IMR-90 (cell line): Measurements from ENCODE around the gene LRP11. TPM values are rescaled to one million over a fixed set of nuclear protein-coding genes. Genes with fewer than 3 reads are reported as not detected.

ENCODE experiments used
- ATAC-seq: fragments of 200-7000 bp; cut with Tn5 transposase; 2 replicates; pipeline ENCODE4 v1.9.1; 2020; ENCODE audit warnings: low read depth, mild to moderate bottlenecking, moderate library complexity
- BruUV-seq: library from RNA; stranded (reverse); fragments of 400-500 nt; replicated peaks from 2 replicates; lab custom pipeline; 2021; lab: Mats Ljungman, UMichigan
- CTCF ChIA-PET: fragments of 300-600 bp; formaldehyde crosslinking; extraction: SDS; loops from one replicate; lab custom pipeline; 2021; ENCODE audit warnings: antibody characterized with exemption; lab: Yijun Ruan, JAX
- POLR2A ChIA-PET: fragments of 300-600 bp; sonication (Branson Sonifier 250); formaldehyde crosslinking; loops from one replicate; lab custom pipeline; 2022; ENCODE audit warnings: antibody characterized with exemption; ENCODE audit not compliant: unreplicated experiment; lab: Charles Lee
- DNase-seq: peaks from one replicate; pipeline ENCODE4 v3.0.0; 2013
- H2AFZ ChIP-seq: replicated peaks from 2 replicates; pipeline ENCODE3; 2013; ENCODE audit warnings: low read length, mild to moderate bottlenecking; ENCODE audit not compliant: poor library complexity
- H2AK5ac ChIP-seq: 2 replicates; pipeline ENCODE4 v1.6.1; 2013; ENCODE audit warnings: low read depth, low read length, inconsistent platforms
- H2AK9ac ChIP-seq: replicated peaks from 2 replicates; pipeline ENCODE3; 2013; ENCODE audit warnings: mild to moderate bottlenecking, low read depth, low read length, moderate library complexity; ENCODE audit not compliant: poor library complexity
- H2BK120ac ChIP-seq: 2 replicates; pipeline ENCODE4 v1.6.1; 2013; ENCODE audit warnings: low read depth, low read length, inconsistent platforms
- H2BK15ac ChIP-seq: 3 replicates; pipeline ENCODE4 v1.6.1; 2013; ENCODE audit warnings: low read depth, low read length, inconsistent platforms
- H2BK20ac ChIP-seq: 2 replicates; pipeline ENCODE4 v1.6.1; 2013; ENCODE audit warnings: low read depth, mild to moderate bottlenecking, inconsistent platforms, low read length, moderate library complexity
- H2BK5ac ChIP-seq: 2 replicates; pipeline ENCODE4 v1.6.1; 2013; ENCODE audit warnings: mild to moderate bottlenecking, low read depth, low read length, inconsistent platforms; ENCODE audit not compliant: poor library complexity, severe bottlenecking
- H3K14ac ChIP-seq: replicated peaks from 2 replicates; pipeline ENCODE4 v1.6.1; 2013; ENCODE audit warnings: low read depth, low read length, inconsistent platforms
- H3K18ac ChIP-seq: 2 replicates; pipeline ENCODE4 v1.6.1; 2013; ENCODE audit warnings: low read depth, low read length, control low read depth
- H3K23ac ChIP-seq: 2 replicates; pipeline ENCODE4 v1.6.1; 2013; ENCODE audit warnings: low read depth, low read length, inconsistent platforms
- H3K27ac ChIP-seq: 2 replicates; pipeline ENCODE4 v1.5.1; 2013; ENCODE audit warnings: mild to moderate bottlenecking, control low read depth, low read length; ENCODE audit not compliant: insufficient read depth
- H3K27me3 ChIP-seq: 2 replicates; pipeline ENCODE4 v1.6.1; 2013; ENCODE audit warnings: low read length; ENCODE audit not compliant: control insufficient read depth, insufficient read depth
- H3K36me3 ChIP-seq: 2 replicates; pipeline ENCODE4 v1.6.1; 2013; ENCODE audit warnings: low read length, mixed read lengths; ENCODE audit not compliant: control insufficient read depth, insufficient read depth
- H3K4ac ChIP-seq: 2 replicates; pipeline ENCODE4 v1.6.1; 2013; ENCODE audit warnings: low read depth, low read length, inconsistent platforms
- H3K4me1 ChIP-seq: 2 replicates; pipeline ENCODE4 v1.6.1; 2013; ENCODE audit warnings: low read length, mixed read lengths; ENCODE audit not compliant: control insufficient read depth, insufficient read depth
- H3K4me2 ChIP-seq: 2 replicates; pipeline ENCODE4 v1.6.1; 2013; ENCODE audit warnings: low read depth, mild to moderate bottlenecking, control low read depth, low read length, moderate library complexity
- H3K4me3 ChIP-seq: 2 replicates; pipeline ENCODE4 v1.5.1; 2013; ENCODE audit warnings: low read depth, mild to moderate bottlenecking, control low read depth, low read length, moderate library complexity; ENCODE audit not compliant: insufficient read depth
- H3K56ac ChIP-seq: 2 replicates; pipeline ENCODE4 v1.6.1; 2013; ENCODE audit warnings: low read length, inconsistent platforms; ENCODE audit not compliant: insufficient read depth; ENCODE audit errors: extremely low read depth
- H3K79me1 ChIP-seq, 2 experiments: 2 replicates each; pipeline ENCODE4 v1.6.1; 2013; ENCODE audit warnings: low read length in 2 of 2, inconsistent platforms in 1 of 2, low read depth in 1 of 2
- H3K9ac ChIP-seq: 2 replicates; pipeline ENCODE4 v1.6.1; 2013; ENCODE audit warnings: low read depth, low read length, control low read depth
- H3K9me1 ChIP-seq: 2 replicates; pipeline ENCODE4 v1.6.1; 2013; ENCODE audit warnings: low read length, inconsistent platforms; ENCODE audit not compliant: insufficient read depth
- H3K9me3 ChIP-seq: 2 replicates; pipeline ENCODE4 v1.6.1; 2013; ENCODE audit warnings: low read length; ENCODE audit not compliant: control insufficient read depth, insufficient read depth
- H4K20me1 ChIP-seq: 2 replicates; pipeline ENCODE4 v1.6.1; 2013; ENCODE audit warnings: low read length, inconsistent platforms; ENCODE audit not compliant: insufficient read depth
- H4K5ac ChIP-seq: 2 replicates; pipeline ENCODE4 v1.6.1; 2013; ENCODE audit warnings: mild to moderate bottlenecking, low read depth, low read length, control low read depth
- H4K8ac ChIP-seq, 2 experiments: 2 replicates each; pipeline ENCODE4 v1.6.1; 2013; ENCODE audit warnings: low read depth in 2 of 2, low read length in 2 of 2, control low read depth in 1 of 2, inconsistent platforms in 1 of 2
- H4K91ac ChIP-seq: 2 replicates; pipeline ENCODE4 v1.6.1; 2013; ENCODE audit warnings: low read depth, low read length, inconsistent platforms; ENCODE audit not compliant: insufficient read depth
- BHLHE40 ChIP-seq: fragments of 150-350 bp; IDR thresholded peaks from 2 replicates; pipeline ENCODE4 v1.6.1; 2016; ENCODE audit warnings: mild to moderate bottlenecking, low read depth, low read length
- MAZ ChIP-seq: IDR thresholded peaks from 2 replicates; pipeline ENCODE4 v1.6.1; 2012; ENCODE audit warnings: low read depth, mild to moderate bottlenecking, low read length, improper control_type of control experiment, moderate library complexity, borderline replicate concordance
- NFE2L2 ChIP-seq: fragments of 150-350 bp; IDR thresholded peaks from 2 replicates; pipeline ENCODE4 v1.6.1; 2016; ENCODE audit warnings: low read depth, mild to moderate bottlenecking, low read length
- POLR2A ChIP-seq: IDR thresholded peaks from 2 replicates; pipeline ENCODE4 v1.6.1; 2012; ENCODE audit warnings: mild to moderate bottlenecking, low read depth, low read length
- SMC3 ChIP-seq: fragments of 150-350 bp; IDR thresholded peaks from 2 replicates; pipeline ENCODE4 v1.6.1; 2016; ENCODE audit warnings: low read depth, mild to moderate bottlenecking, antibody characterized with exemption, low read length, moderate library complexity
- WGBS, 2 experiments: methylation state at CpG; one replicate each; pipeline versions ENCODE4 v1.1.5 to v1.1.7; 2013; ENCODE audit warnings: missing lambda C conversion rate in 2 of 2; ENCODE audit not compliant: insufficient read length in 1 of 2; ENCODE audit errors: extremely low coverage in 2 of 2; 5-methylcytosine and 5-hydroxymethylcytosine counted together
- dilution Hi-C: fragments of 300-500 bp; cut with HindIII; formaldehyde crosslinking; loops from one replicate; pipeline ENCODE4 v1.14.3; 2018; ENCODE audit warnings: low sequenced_read_pairs; ENCODE audit not compliant: unreplicated experiment
- in situ Hi-C: fragments of 300-500 bp; cut with MboI; formaldehyde crosslinking; loops from 3 replicates; pipeline ENCODE4 v1.14.3; 2019; ENCODE audit warnings: low sequenced_read_pairs, inconsistent platforms, mixed read lengths
- intact Hi-C: fragments of 100-400 bp; cut with micrococcal nuclease; formaldehyde crosslinking; loops from 2 replicates; pipeline ENCODE4 v1.10.0; 2022
- polyA plus RNA-seq, 3 experiments: library from polyadenylated mRNA; depleted of rRNA; stranded (reverse); fragments of >200 nt; gene quantifications; 2 replicates each; pipeline ENCODE4 v1.2.3, GENCODE V29; 2012; ENCODE audit warnings: low replicate concordance in 1 of 3
- total RNA-seq: library from RNA; depleted of rRNA; stranded (reverse); fragments of >200 nt; gene quantifications from 2 replicates; pipeline ENCODE4 v1.2.3, GENCODE V29; 2012
- TF ChIP-seq, protein P1 (sequence below): fragments of 150-350 bp; IDR thresholded peaks from 2 replicates; pipeline ENCODE4 v1.6.1; 2016; ENCODE audit warnings: low read depth, mild to moderate bottlenecking, low read length, moderate library complexity, borderline replicate concordance

Gene LRP11
- total and polyA plus RNA-seq, 2 of the 4 experiments (the other 2 are of a cell fraction) = 48.8 to 63.8 TPM

DNA sequence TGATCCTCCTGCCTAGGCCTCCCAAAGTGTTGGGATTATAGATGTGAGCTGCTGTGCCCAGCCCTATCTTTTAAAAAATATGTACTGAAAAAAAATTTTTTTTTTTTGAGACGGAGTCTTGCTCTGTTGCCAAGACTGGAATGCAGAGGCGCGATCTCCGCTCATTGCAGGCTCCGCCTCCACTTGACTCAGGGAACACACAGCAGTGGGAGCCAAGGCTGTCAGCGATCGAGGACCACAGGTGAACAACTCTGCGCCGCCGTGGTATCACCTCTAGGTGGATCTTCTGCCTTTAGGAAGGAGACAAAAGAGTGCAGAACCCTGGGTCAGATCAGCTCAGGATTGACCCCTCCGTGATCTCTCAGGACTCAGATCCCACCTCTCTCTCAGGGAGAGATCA lies 20.1 kb upstream of the LRP11 start:
- Histone ChIP-seq H3K14ac (no peak overlapping the region), H3K23ac (no peak overlapping the region), H4K5ac (no peak overlapping the region), H3K56ac (no peak overlapping the region), H3K79me1 (no peaks in the 10 kb centered on the region), H3K36me3 (no peaks in the 10 kb centered on the region), H3K9ac (no peak overlapping the region), H2BK20ac (no peak overlapping the region), H4K91ac (no peak overlapping the region), H2AFZ (peak overlapping the region; percentile 78), H3K27me3 (peaks cover 14% of the 10 kb centered on the region), H2BK120ac (no peak overlapping the region), H3K9me3 (no peaks in the 10 kb centered on the region), H3K4me3 (no peak overlapping the region), H3K27ac (no peak overlapping the region), H3K4me2 (peak overlapping the region; percentile 73), H2AK9ac (peak overlapping the region; percentile 84), H3K18ac (no peak overlapping the region), H3K4me1 (peaks cover 12% of the 10 kb centered on the region), H4K8ac (no peak overlapping the region), H2BK5ac (no peak overlapping the region), H4K20me1 (no peaks in the 10 kb centered on the region), H2AK5ac (no peak overlapping the region; the same call in 1 of the 2 replicates), H3K4ac (no peak overlapping the region), H2BK15ac (no peak overlapping the region), H3K9me1 (peaks cover 2% of the 10 kb centered on the region; the same call in 1 of the 2 replicates)
- in situ Hi-C loops (no loop called here), intact Hi-C loops (no loop called here), dilution Hi-C loops (no loop called here)
- POLR2A ChIA-PET = no interaction called here
- ATAC-seq = peak; percentile 79
- 34% methylated on average over 3 of the region's 11 CpGs; no CpG with 5 or more reads in 1 of the 2 experiments for WGBS, 2 experiments
- DNase-seq = peak; percentile 48
- TF ChIP-seq POLR2A (no peak), NFE2L2 (no peak), BHLHE40 (no peak), MAZ (no peak), SMC3 (no peak)
- TF ChIP-seq, protein P1, sequence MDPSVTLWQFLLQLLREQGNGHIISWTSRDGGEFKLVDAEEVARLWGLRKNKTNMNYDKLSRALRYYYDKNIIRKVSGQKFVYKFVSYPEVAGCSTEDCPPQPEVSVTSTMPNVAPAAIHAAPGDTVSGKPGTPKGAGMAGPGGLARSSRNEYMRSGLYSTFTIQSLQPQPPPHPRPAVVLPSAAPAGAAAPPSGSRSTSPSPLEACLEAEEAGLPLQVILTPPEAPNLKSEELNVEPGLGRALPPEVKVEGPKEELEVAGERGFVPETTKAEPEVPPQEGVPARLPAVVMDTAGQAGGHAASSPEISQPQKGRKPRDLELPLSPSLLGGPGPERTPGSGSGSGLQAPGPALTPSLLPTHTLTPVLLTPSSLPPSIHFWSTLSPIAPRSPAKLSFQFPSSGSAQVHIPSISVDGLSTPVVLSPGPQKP = no peak
- no TSS peak for BruUV-seq
- CTCF ChIA-PET = no interaction called here
